Measurements from ENCODE around the gene C6orf132.
"Not testable (repeated sequence)": the region's sequence is repeated elsewhere in the genome, so short reads cannot be mapped to it uniquely, and the experiment has no call there.

The C6orf132 gene

GRCh38 chr6:42173101-42173500 is 30.7 kb upstream of the C6orf132 start, which contains the start of gene GUCA1A (continued):
- TF ChIP-seq ZNF37A (tag by site-specific recombination; IDR thresholded peaks at IDR 0.05) (no peak), SETDB1 (IDR thresholded peaks at IDR 0.05; ENCODE audit: insufficient read length, low read length) (no peak), ZNF658 (tag by site-specific recombination; IDR thresholded peaks at IDR 0.05) (no peak), ZBTB1 (tag by site-specific recombination; IDR thresholded peaks at IDR 0.05) (no peak)

- CTCF ChIA-PET, result interaction anchor here (0.7 to 1.1 kb wide), 3 partner anchors 16 to 393 kb away, joined by 3 to 6 read pairs (median 3); no protein-coding TSS in a partner anchor
- Histone ChIP-seq H3K4me1 (ENCODE audit: control insufficient read depth, insufficient read depth, low read length) (no peaks in the 10 kb centered on the region), H3K36me3 (ENCODE audit: control insufficient read depth in 2 of 2, insufficient read depth in 1 of 2, low read length in 2 of 2) (no peaks in the 10 kb centered on the region), H3K27ac (ENCODE audit: extremely low read depth, low read depth, low read length) (no peak overlapping the region), H3K9me3 (ENCODE audit: control insufficient read depth, insufficient read depth, low read depth, low read length) (no peaks in the 10 kb centered on the region), H3K4me3 (ENCODE audit: low read depth, low read length) (no peak overlapping the region)
- POLR2A ChIA-PET, result interaction anchor here (0.5 kb wide), 1 partner anchor 39 kb away, joined by 4 read pairs; no protein-coding TSS in a partner anchor
- TF ChIP-seq ZNF394 (tag by site-specific recombination; IDR thresholded peaks at IDR 0.05; ENCODE audit: borderline replicate concordance) (no peak), ZBTB7A (tag by site-specific recombination; IDR thresholded peaks at IDR 0.05; ENCODE audit: low read depth) (no peak), PRDM6 (tag by site-specific recombination; IDR thresholded peaks at IDR 0.05) (no peak), ZNF184 (tag by site-specific recombination; IDR thresholded peaks at IDR 0.05) (no peak), YY1 (tag by site-specific recombination; IDR thresholded peaks at IDR 0.05) (no peak), SP7 (tag by site-specific recombination; IDR thresholded peaks at IDR 0.05) (no peak), SALL2 (tag by site-specific recombination; IDR thresholded peaks at IDR 0.05; ENCODE audit: borderline replicate concordance) (no peak), ZNF830 (tag by site-specific recombination; IDR thresholded peaks at IDR 0.05; ENCODE audit: low read depth) (no peak), PRDM4 (tag by site-specific recombination; IDR thresholded peaks at IDR 0.05) (no peak), ZNF785 (tag by site-specific recombination; IDR thresholded peaks at IDR 0.05) (no peak)
- TF ChIP-seq, protein P1, sequence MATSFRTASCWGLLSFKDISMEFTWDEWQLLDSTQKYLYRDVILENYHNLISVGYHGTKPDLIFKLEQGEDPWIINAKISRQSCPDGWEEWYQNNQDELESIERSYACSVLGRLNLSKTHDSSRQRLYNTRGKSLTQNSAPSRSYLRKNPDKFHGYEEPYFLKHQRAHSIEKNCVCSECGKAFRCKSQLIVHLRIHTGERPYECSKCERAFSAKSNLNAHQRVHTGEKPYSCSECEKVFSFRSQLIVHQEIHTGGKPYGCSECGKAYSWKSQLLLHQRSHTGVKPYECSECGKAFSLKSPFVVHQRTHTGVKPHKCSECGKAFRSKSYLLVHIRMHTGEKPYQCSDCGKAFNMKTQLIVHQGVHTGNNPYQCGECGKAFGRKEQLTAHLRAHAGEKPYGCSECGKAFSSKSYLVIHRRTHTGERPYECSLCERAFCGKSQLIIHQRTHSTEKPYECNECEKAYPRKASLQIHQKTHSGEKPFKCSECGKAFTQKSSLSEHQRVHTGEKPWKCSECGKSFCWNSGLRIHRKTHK (tag by site-specific recombination; IDR thresholded peaks at IDR 0.05), result no peak
These were observed 29.6 kb upstream of the C6orf132 start for GRCh38 chr6:42171813-42172581.

DNA sequence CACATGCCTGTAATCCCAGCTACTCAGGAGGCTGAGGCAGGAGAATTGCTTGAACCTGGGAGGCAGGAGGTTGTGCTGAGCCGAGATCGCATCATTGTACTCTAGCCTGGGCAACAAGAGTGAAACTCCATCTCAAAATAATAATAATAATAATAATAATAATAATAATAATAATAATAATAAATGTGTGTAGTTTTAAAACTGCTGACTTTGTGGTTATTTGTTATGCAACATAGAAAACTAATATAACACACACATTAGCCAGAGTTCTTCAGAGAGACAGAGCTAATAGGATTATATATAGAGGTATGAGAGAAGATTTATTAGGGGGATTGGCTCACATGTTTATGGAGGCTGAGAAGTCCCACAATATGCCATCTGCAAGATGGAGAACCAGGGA is 27.4 kb upstream of the C6orf132 start:
- H3K9me3 ChIP-seq (ENCODE audit: control insufficient read depth, insufficient read depth, low read depth, low read length); H3K36me3 ChIP-seq (ENCODE audit: control insufficient read depth in 2 of 2, insufficient read depth in 1 of 2, low read length in 2 of 2); H3K4me1 ChIP-seq (ENCODE audit: control insufficient read depth, insufficient read depth, low read length); H3K27ac ChIP-seq (ENCODE audit: extremely low read depth, low read depth, low read length); H3K4me3 ChIP-seq (ENCODE audit: low read depth, low read length): not testable (repeated sequence)
- CTCF ChIA-PET, result interaction anchor here (0.5 to 5.3 kb wide), 12 partner anchors 10 to 805 kb away, joined by 3 to 46 read pairs (median 4); partner anchors contain the start of gene TOMM6
- POLR2A ChIA-PET, result interaction anchor here (0.5 kb wide), 2 partner anchors 14 to 740 kb away, joined by 4 read pairs; no protein-coding TSS in a partner anchor
